ENCODE data around the gene ASPRV1. TPM values are rescaled to one million over a fixed set of nuclear protein-coding genes. Genes with fewer than 3 reads are reported as not detected.
A peak's percentile ranks its signal among the peaks of the same experiment; 100 is the strongest.

ASPRV1 gene
- polyA plus RNA-seq, 5 donors = 2.0 to 4.0 (median 3.1) TPM

DNA sequence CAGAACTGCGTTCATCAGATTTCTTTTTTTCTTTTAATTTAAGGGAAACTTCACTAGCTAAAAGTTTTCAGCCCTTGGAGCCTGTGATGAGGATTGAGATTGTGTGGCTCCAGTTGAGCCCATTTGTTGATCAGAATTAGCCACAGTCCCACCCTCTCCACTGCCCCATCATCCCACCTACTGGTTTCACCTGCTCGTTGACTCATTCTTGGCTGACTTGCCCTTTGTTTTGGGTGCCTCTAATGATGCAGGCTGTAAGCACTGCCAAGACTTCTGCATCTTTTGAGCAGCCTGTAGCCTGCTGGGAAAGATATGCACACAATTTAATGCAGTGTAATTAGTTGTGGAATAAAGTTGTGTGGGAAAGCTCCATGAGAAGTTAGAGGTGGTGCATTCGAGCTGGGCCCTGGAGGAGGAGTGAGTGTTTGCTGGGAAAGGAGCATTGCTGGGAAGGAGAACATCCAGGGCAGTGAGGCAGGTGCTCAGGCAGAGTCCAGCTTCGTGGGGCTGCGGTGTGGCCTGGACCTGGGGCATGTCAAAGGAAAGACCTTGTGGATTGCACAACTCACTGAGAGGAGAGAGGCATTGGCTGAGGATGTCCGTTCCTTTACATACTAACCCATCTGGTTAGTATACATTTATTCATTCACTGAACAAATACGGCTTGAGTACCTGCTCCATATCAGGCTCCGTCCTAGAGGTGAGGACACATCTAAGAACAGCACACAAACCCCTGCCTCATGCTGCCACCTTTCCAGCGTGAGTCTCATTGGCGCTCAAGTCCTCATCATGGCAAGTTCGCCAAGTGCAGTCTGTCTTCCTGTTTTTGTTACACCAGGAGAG lies 18.2 kb downstream of the ASPRV1 start:
- no peak for DNase-seq

DNA sequence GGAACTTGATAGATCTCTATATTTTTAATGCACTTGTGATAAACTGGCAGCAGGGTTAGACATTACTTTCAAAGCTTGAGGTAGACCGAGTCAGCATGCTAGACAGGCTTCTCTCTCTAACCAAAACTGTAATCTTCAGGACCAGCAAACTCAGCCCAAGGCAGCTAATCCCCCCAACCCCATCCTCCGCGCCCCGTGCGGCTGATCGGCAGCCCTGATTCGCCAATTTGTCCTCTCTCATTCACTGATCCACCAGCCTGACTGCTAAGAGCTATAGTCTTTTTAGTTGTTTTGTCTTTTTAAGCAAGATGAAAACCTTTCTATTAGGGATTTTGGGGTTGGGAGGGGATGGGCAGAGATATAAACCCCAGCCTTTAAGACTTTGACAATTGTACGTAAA lies 20.7 kb downstream of the ASPRV1 start:
- DNase-seq = no peak

DNA sequence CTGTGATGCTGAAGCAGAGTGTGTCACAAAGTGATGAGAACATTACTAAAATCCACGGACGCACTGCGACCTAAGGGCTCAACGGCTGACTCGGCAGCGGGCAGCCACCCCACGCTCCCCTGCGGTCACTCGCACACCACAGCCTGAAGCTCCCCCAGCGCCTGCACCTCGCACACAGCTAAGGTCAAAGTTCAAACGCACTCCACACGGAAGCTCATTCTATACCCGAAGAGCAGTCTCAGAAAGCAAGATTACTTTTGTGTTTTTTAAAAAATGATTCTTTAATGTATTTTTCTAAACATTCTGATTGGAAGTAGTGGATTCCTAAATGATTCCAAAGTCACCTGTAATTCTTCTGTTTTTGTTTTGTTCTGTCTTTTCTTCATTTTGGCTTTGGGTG lies 21.7 kb downstream of the ASPRV1 start:
- no peak for DNase-seq

DNA sequence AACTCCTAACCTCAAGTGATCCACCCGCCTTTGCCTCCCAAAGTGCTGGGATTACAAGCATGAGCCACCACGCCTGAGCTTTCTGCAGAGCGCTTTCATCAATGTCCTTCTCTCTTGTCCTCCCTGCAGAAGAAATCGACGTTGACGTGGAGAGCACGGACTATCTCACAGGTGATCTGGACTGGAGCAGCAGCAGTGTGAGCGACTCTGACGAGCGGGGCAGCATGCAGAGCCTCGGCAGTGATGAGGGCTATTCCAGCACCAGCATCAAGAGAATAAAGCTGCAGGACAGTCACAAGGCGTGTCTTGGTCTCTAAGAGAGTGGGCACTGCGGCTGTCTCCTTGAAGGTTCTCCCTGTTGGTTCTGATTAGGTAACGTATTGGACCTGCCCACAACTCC lies 23.5 kb downstream of the ASPRV1 start:
- no peak for DNase-seq

DNA sequence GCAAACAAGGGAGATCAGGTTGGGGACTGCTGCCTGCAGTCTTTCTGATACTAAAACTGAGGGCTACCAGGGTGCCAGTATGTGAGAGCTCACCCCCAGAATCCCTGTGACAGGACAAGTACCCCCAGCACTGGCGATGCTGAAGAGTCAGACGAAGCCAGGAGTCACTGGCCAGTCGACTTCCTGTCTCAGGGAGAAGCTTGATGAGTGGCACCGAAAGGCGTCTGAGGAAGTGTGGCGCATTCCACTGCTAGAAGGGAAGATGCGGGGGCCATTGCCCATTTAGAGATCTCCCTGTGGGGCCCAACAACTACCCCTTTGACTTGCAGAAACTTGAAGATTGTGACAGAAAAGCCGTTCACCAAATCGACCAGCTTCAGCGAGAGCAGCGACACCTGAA lies 24.5 kb downstream of the ASPRV1 start:
- no peak for DNase-seq

DNA sequence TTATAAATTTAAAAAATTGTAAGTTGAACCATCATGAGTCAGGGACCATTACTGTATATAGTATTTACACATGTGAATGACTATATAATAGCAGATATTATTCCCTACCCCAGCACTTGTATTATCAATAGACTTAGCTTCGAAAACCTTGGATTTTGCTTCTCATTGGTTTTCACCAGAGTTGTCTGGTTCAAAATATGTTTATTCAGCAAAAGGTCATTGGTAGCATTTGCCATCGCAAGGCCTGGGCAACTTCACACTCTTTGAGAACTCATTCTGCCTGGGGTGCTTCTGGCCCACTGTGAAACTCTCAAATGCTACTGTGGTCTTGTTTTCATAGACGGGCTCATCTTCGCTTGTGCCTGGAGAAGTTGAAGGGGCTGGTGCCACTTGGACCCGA lies 26.4 kb downstream of the ASPRV1 start:
- no peak for DNase-seq

DNA sequence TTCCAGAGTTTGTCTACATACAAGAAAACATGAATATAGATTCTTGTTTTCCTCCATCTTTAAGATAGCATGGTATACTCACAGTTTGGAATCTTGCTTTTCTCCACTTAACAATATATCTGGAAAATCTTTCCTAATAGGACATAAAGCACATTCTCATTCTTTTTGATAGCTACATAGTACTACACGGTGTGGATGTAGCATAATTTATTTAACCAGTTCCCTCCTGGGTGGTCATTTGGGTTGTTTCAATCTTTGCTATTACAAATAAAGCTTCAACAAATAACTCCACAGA lies 26.9 kb downstream of the ASPRV1 start:
- DNase-seq = no peak

DNA sequence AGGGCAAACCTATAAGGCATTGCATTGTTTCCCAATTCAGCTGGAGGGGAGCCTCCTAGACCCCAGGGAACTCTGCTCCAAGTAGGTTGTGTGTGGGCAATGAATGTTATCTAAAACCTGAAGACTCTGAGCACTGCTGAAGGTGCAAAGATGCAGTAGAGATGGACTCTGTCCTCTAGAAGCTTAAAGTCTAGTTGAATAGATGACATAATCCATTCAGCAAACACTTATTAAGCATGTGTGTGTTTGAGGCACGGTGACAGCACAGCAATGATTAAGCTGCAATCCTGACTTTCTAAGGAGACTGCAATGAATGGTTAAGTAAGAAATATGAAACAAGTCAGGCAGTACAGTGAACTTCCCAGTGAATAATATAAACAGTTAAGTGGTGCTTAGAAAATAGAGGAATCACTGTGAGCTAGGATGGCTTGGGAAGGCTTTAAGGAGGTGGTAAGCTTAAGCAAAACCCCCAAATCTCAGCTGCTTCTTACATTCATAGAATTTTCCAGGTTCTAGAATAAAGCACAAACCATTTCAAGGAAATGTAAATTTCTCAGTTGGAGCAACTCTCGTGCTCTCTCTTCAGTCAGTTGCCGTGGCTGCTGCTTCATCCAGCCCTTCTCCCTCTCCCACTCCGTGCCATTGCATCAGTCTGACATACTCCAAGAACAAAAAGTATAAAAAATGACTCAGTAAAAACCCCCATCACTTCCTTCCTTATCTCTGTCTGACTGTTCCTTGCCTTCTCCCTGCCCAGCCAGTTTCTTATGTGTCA lies 27.4 kb downstream of the ASPRV1 start:
- no peak for DNase-seq

DNA sequence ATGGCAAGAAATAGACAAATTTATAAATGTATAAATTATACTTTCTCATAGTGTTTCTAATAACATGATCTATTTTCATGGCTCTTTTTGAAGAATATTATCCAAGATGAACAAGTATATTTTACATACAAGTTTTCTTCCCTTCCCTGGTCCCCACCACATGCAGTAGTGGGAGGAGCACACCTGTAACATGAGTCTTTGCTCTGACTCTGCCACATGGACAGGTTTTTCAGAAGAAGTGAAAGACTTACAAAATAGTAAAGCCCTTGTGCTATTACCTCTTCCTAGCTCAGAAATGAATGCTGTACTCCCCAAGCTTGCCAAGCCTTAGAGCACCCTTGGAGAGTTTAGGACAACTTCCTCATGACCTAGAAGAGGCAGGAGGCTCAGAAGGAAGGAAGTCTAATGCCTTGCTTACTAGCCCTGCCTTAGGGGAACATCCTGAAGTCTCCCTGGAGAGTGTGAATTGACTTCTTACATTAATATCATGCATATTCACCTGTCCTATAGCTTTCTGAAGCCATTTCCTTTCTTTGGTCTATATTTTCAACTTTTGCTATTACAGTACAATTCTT lies 28.1 kb downstream of the ASPRV1 start:
- DNase-seq = no peak

DNA sequence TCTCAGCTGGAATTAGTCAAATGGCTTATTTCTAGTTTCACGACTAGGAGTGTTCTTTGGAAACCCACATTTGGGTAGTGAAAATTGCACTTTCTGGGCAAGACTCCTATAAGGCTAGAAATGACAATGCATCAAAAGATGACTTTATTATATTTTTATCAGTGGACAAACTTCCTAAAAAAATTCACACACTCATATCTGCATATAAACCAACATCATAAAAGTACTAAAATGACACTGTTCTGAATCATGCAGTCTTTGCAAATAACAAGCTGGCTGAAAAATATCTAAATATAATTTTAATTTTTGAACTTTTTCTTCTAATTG lies 28.9 kb downstream of the ASPRV1 start:
- no peak for DNase-seq

DNA sequence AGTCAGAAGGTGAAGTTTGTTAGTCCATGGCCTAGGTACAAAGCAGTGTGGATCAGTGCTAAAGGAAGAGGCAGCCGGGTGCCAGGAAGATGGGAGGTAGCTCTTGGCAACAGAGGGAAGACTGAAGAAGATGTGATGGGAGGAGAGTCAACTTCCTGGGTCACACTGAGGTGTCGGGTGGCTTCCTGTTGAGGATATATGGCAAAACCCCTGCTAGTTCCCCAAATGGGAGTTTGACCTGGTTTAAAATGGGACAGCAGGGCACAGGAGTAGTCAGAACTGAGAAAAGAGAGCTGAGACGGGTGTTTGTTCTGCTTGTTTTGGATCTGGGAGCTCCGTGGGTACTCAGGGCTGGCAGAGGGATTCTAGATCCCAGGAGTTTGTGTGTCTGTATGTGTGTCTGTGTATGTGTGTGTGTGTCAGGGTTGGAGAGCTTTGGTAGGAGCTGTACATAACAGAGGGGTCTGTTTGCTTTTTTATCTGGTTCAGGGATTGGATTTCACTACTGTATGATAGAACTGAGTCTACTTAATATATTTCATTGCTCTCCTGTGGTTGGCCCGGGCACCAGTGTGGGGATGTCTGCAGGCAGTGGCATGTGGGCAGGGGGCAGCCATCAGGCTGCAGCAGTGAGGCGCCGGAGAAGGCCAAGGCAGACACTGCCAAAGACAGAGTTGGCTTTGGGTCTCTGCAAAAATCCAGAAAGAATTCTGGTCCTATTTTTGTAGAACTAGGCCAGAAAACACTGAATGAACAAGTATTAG lies 29.4 kb downstream of the ASPRV1 start:
- no peak for DNase-seq

DNA sequence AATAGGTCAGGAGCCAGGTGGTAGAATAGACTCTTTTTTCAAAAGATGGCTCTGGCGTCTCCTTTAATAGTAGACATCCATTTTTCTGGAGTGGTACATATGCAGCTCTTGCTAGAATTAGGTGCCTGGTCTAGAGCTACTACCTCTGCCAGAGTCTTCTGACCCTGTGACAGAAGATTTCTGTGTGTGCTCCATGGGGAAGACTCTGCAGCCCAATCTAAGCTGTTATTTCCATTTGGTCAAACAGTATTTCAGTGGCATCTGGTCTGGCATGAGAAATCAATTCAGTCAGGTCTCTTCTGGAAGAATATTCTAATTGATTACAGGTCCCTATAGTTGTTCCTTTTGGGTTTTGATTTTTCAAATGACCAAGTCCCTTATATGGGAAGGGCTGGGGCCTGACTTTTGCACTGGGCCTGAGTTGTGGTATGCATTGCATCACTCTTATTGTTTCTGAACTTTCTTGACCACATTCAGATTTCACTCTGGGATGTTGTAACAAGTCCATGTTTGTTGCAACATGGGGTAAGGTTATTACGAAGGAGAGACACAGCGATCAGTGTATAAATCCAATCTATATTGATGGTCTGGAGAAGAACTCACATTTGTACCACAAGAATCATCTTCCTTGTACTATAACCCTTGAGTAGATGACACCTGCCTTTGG lies 34.4 kb downstream of the ASPRV1 start:
- no peak for DNase-seq

DNA sequence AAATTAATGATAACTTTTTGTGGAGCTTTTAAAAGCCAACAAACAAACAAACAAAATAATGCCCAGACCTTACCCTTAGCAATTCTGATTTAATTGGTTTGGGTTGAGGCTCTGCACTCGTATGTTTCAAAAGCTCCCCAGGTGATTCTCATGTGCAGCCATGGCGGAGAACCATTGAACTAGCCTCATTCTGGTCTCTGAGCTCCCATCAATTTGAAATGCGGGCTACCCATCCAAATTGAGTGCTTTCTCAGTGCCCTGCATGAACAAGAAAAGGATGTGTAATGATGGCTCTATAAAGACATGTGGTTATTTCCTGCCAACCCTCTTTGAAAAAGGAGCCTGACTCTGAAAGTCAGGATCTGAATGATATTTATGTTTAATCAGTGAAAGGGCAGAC lies 38.3 kb downstream of the ASPRV1 start:
- DNase-seq = no peak

DNA sequence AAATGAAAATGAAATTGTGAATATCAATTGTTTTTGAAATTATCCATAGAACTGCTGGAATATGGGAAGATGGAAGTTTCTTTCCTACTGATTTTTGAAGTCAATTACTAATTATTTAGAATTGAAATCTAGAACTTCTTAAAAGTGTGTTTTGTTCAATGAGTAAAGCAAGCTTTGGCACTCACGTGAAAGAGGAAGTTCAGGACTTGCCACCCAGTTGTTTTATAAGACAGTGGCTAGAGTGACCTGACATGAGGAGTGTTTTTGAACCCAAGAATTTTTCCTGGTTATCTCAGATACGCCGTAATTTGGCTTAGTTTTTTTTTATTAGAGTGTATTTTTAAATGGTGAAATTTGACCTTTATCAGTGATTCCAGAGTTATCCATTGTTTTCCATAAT lies 43.0 kb downstream of the ASPRV1 start:
- no peak for DNase-seq

DNA sequence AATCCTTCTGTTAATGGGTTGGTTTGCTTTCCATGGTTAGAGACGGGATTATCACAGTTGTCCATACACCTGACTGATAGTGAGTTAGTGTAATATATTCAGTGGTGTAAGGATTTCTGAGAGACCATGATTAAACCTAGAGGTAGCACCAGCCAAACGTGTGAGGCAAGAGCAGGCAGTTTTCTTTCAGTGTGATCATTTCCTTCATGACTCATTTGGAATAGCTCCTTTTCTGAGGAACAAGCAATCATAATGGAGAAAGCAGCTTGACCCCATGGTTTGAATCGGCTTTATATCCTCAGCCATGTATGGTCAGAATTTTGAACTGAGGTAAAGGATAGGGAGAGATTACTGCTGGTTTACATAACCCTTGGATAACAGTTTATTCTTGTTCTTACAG lies 43.6 kb downstream of the ASPRV1 start:
- DNase-seq = no peak

DNA sequence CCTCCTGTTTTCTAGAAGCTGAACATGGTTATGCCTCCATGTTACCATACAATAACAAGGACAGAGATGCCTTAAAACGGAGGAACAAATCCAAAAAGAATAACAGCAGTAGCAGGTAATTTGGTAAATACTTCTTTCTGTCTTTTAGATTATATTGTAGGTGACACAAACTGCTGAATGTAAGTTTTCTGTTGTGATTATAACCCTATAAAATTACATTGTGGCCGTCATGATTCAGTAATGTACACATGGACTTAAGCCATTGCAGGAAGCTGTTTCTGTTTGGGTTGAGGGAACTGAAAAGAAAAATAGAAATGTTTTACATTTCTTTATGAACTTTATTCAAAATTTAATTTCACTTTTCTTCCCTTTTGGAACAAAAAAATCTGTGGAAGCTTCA lies 45.3 kb downstream of the ASPRV1 start:
- DNase-seq = no peak

DNA sequence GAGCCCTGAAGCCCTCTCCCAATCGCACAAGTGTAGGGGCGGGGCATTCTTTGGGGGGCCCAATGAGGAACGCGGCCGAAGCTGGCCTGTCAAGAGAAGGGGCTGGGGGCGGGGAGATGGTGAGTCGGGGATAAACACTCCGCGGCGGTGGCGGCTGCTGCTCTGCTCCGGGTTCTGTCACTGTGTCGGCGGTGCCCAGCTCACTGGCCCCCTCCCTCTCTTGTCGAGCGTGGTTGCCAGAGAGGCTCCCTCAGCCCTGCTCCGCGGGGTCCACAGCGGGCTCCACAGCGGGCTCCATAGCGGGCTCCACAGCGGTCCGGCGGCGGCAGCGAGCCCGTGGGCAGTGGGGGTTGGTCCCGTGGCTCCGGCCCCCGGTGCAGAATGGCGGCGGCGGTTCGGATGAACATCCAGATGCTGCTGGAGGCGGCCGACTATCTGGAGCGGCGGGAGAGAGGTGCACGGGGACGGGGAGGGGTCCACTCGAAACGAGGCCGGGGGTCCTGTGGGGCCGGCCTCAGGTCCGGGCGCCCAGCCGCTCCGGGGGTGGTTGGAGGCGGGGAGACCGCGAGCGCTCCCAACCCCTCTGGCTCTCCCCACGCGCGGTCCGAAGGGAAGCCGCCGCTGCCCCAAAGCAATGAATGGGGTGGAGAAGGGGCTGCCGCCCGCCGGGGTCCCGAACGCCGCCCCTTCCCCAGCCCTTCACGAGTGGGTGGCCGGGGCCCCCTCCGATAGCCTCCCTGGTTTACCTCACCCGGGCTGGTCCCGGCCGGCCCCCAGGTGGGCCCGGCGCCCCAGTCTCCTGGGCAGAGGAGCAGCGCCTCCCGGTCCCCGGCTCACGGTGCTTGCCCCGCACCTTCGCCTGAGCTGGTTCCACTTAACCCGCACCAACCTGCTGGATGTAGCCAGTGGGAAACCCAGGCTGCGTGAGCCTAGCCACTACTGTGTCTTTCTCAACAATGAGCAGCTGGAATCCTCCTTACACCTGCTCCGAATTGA lies 46.2 kb downstream of the ASPRV1 start, which contains the start of gene MXD1:
MXD1 (plus strand) TSS at position 160 of the 996 bp plus-strand sequence; CDS start at position 382, 222 bp downstream.
- peak in 1 of 2 donors; percentile 12 for DNase-seq

DNA sequence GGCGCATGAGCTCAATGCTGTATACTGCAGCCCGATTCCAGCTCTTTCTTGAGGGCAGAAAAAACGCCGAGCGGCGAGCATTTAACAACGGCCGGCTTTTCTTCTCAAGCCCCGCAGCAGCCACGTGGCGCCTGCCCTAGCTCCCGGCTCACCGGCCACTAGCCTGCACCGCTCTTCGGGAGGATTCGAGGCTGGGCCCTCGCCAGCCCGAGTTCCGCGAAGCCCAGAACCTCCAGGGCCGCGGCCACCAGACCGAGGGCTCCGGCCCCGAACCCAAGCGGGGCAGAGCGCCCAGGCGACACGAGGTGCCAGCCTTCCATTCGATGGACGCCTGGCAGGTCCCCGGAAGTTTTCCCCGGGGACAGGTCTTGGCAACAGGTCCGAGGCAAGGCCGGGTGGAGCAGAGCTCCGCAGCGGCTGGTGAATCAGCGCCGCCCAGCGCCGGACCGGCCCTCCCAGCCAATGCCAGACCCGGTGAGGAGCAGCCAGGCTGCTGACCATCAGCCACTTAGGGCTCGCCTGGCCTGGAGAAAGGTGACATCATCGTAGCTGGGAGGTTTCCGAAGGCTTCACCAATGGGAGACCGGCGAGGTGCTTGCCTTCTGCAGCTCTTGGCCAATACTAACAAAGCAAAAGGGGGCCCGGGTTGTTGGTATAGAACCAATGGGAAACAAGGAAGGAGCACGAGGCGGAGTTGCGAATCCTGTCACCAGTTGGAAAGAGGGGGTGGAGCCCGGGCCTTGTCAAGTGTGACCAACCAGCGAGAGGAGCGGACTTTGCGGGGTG lies 47.1 kb downstream of the ASPRV1 start:
- DNase-seq = peak; percentile 99 to 100

DNA sequence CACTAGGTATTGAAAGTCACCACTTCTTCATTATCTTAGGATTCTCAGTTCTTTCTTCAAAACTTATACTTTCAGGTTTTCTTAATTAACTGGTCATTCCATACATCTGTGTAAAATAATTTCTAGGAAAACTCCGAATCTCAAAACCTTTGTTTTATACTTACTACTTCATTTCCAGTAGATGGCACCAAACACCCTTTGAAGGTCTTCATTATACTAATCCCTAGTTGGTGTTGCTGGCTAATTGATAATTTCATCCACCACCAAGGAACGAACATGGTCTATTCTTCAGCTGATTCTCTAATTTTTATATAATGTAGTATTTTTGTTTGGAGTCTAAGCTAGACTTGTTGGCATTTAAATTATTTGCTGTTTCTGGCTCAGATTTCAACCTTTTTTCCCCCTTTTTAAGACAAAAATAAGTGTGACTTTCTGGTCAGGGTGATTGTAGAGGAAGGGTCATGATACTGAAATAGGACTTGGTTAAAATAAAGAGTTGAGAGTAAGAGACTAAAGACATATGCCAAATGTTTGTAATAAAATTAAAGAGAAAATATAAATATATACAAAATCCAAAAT lies 49.4 kb downstream of the ASPRV1 start:
- DNase-seq = peak; percentile 32 to 36
